Measurements from ENCODE around the gene OR51V1. TPM values are rescaled to one million over a fixed set of nuclear protein-coding genes. Genes with fewer than 3 reads are reported as not detected.

Gene OR51V1
- total and polyA plus RNA-seq, 9 donors, result not detected

GRCh38 chr11:5204787-5205186 is 4.3 kb upstream of the OR51V1 start:
- Histone ChIP-seq H3K4me1 (ENCODE audit: insufficient read depth) (no peaks in the 10 kb centered on the region), H3K27me3 (no peaks in the 10 kb centered on the region), H3K36me3 (no peaks in the 10 kb centered on the region), H3K9me3 (no peaks in the 10 kb centered on the region), H3K4me3 (no peak overlapping the region), H3K27ac (no peak overlapping the region)
- 24 to 31% (median 30%) methylated on average over 1 of the region's 1 CpG for WGBS, 3 donors
- TF ChIP-seq EP300 (IDR thresholded peaks at IDR 0.05) (no peak), POLR2A (IDR thresholded peaks at IDR 0.05) (no peak), CTCF (IDR thresholded peaks at IDR 0.05) (no peak)
- intact Hi-C loops (cut with DNase I), result loop anchor here in 1 of 4 donors (10.0 kb wide), 1 partner anchor 600 kb away; the partner anchor contains the start of gene OR52N2
- no peak for DNase-seq

GRCh38 chr11:5203366-5203765 is 2.9 kb upstream of the OR51V1 start:
- no peaks in the 10 kb centered on the region for H3K4me1 ChIP-seq (ENCODE audit: insufficient read depth)
- no peak for DNase-seq
- no peaks in the 10 kb centered on the region for H3K27me3 ChIP-seq
- H3K4me3 ChIP-seq, result no peak overlapping the region
- H3K27ac ChIP-seq, result no peak overlapping the region
- intact Hi-C loops (cut with DNase I), result loop anchor here in 1 of 4 donors (10.0 kb wide), 1 partner anchor 601 kb away; the partner anchor contains the start of gene OR52N2
- H3K36me3 ChIP-seq, result no peaks in the 10 kb centered on the region
- TF ChIP-seq EP300 (IDR thresholded peaks at IDR 0.05) (no peak), POLR2A (IDR thresholded peaks at IDR 0.05) (no peak), CTCF (IDR thresholded peaks at IDR 0.05) (no peak)
- whole genome bisulfite sequencing, 3 donors, result 50 to 60% (median 51%) methylated on average over 2 of the region's 2 CpGs
- H3K9me3 ChIP-seq, result no peaks in the 10 kb centered on the region

- H3K4me3 ChIP-seq, result no peak overlapping the region
- TF ChIP-seq EP300 (IDR thresholded peaks at IDR 0.05) (no peak), POLR2A (IDR thresholded peaks at IDR 0.05) (no peak), CTCF (IDR thresholded peaks at IDR 0.05) (no peak)
- H3K9me3 ChIP-seq, result no peaks in the 10 kb centered on the region
- H3K27ac ChIP-seq, result no peak overlapping the region
- no peaks in the 10 kb centered on the region for H3K36me3 ChIP-seq
- H3K4me1 ChIP-seq (ENCODE audit: insufficient read depth), result no peaks in the 10 kb centered on the region
- intact Hi-C loops (cut with DNase I), result no loop called here
- no peaks in the 10 kb centered on the region for H3K27me3 ChIP-seq
- no peak for DNase-seq
These were observed 2.2 kb downstream of the OR51V1 start for GRCh38 chr11:5198285-5198684.

- DNase-seq, result no peak
- 68 to 73% (median 73%) methylated on average over 3 of the region's 3 CpGs for WGBS, 3 donors
These were observed 2.9 kb downstream of the OR51V1 start for GRCh38 chr11:5197536-5197935.

More at GRCh38 chr11:5197536-5197935, 2.9 kb downstream of the OR51V1 start:
- intact Hi-C loops (cut with DNase I), result no loop called here
- TF ChIP-seq POLR2A (IDR thresholded peaks at IDR 0.05) (no peak), EP300 (IDR thresholded peaks at IDR 0.05) (no peak), CTCF (IDR thresholded peaks at IDR 0.05) (no peak)
- H3K27ac ChIP-seq, result no peak overlapping the region
- no peaks in the 10 kb centered on the region for H3K9me3 ChIP-seq
- H3K36me3 ChIP-seq, result no peaks in the 10 kb centered on the region
- H3K27me3 ChIP-seq, result no peaks in the 10 kb centered on the region
- no peak overlapping the region for H3K4me3 ChIP-seq
- no peaks in the 10 kb centered on the region for H3K4me1 ChIP-seq (ENCODE audit: insufficient read depth)
